AG04450 (cell line): Measurements from ENCODE around the gene L3MBTL4. TPM values are rescaled to one million over a fixed set of nuclear protein-coding genes. Genes with fewer than 3 reads are reported as not detected.
"Not testable (repeated sequence)": the region's sequence is repeated elsewhere in the genome, so short reads cannot be mapped to it uniquely, and the experiment has no call there.

Experiments
- CTCF ChIA-PET: fragments of 300-600, 350-600 bp; formaldehyde crosslinking; extraction: SDS; loops from one replicate; lab custom pipeline; 2022; ENCODE audit warnings: antibody characterized with exemption, inconsistent platforms; lab: Charles Lee
- POLR2A ChIA-PET: fragments of 350-600 bp; formaldehyde crosslinking; extraction: SDS; loops from one replicate; lab custom pipeline; 2021; ENCODE audit warnings: antibody characterized with exemption, inconsistent platforms; lab: Yijun Ruan, JAX
- DNase-seq: peaks from one replicate; pipeline ENCODE4 v3.0.0-alpha.2; 2011; ENCODE audit warnings: low read depth, low spot score
- H3K27ac ChIP-seq: one replicate; pipeline ENCODE4 v1.5.1; 2012; ENCODE audit warnings: low read depth, low read length, control low read depth
- H3K27me3 ChIP-seq: one replicate; pipeline ENCODE4 v1.6.0; 2012; ENCODE audit warnings: low read length; ENCODE audit not compliant: control insufficient read depth, insufficient read depth
- H3K4me3 ChIP-seq: 2 replicates; pipeline ENCODE4 v1.5.1; 2011; ENCODE audit warnings: mild to moderate bottlenecking, low read depth, low read length, control low read depth
- H3K9me3 ChIP-seq: 2 replicates; pipeline ENCODE4 v1.5.1; 2012; ENCODE audit warnings: low read length; ENCODE audit not compliant: control insufficient read depth, insufficient read depth
- CTCF ChIP-seq: IDR thresholded peaks from 2 replicates; pipeline ENCODE4 v1.5.1; 2011; ENCODE audit warnings: low read depth, low read length, control low read depth, inconsistent platforms
- polyA plus RNA-seq: library from polyadenylated mRNA; depleted of rRNA; stranded (reverse); fragments of >200 nt; gene quantifications from 2 replicates; pipeline ENCODE4 v1.2.3, GENCODE V29; 2011

Gene L3MBTL4
- polyA plus RNA-seq, 1 experiment = 0.05 TPM

- no peak for DNase-seq
- no peak for TF ChIP-seq CTCF
- ChIA-PET CTCF (no interaction called here), POLR2A (no interaction called here)
- no peaks in the 10 kb centered on the region for H3K27me3 ChIP-seq
- no peak overlapping the region for H3K27ac ChIP-seq
- H3K9me3 ChIP-seq = no peaks in the 10 kb centered on the region; the same call in 1 of the 2 replicates
- H3K4me3 ChIP-seq = no peak overlapping the region
Measured at GRCh38 chr18:6200204-6200774, 214.4 kb downstream of the L3MBTL4 start.

GRCh38 chr18:6199777-6200176 is 214.9 kb downstream of the L3MBTL4 start:
- ChIA-PET CTCF (no interaction called here), POLR2A (no interaction called here)
- Histone ChIP-seq H3K4me3 (no peak overlapping the region), H3K27me3 (no peaks in the 10 kb centered on the region), H3K27ac (no peak overlapping the region), H3K9me3 (no peaks in the 10 kb centered on the region; the same call in 1 of the 2 replicates)
- TF ChIP-seq CTCF = no peak
- DNase-seq = no peak

- TF ChIP-seq CTCF = no peak
- POLR2A ChIA-PET = no interaction called here
- Histone ChIP-seq H3K4me3 (no peak overlapping the region), H3K9me3 (no peaks in the 10 kb centered on the region), H3K27ac (no peak overlapping the region), H3K27me3 (no peaks in the 10 kb centered on the region)
- DNase-seq = no peak
- CTCF ChIA-PET = no interaction called here
Measured at GRCh38 chr18:6198585-6198984, 216.1 kb downstream of the L3MBTL4 start.

GRCh38 chr18:6194640-6195039 is 220.1 kb downstream of the L3MBTL4 start:
- Histone ChIP-seq H3K27ac (no peak overlapping the region), H3K27me3 (no peaks in the 10 kb centered on the region), H3K4me3 (no peak overlapping the region), H3K9me3 (no peaks in the 10 kb centered on the region)
- DNase-seq = no peak
- TF ChIP-seq CTCF = no peak
- ChIA-PET POLR2A (no interaction called here), CTCF (no interaction called here)

- CTCF ChIA-PET, H3K4me3 ChIP-seq, H3K9me3 ChIP-seq, H3K27me3 ChIP-seq, H3K27ac ChIP-seq, DNase-seq, POLR2A ChIA-PET: not testable (repeated sequence)
Measured at GRCh38 chr18:6185782-6186181, 228.9 kb downstream of the L3MBTL4 start.
